Stimulated activated CD8-positive, alpha-beta memory T cell treated with anti-CD3 and anti-CD28 coated beads, Interleukin-15, amount 100 ng/mL, for 4 hours (primary cell): ENCODE results near the gene CEBPE.

Experiments
- DNase-seq, 2 donors: peaks; one replicate each; pipeline ENCODE4 v3.0.0-alpha.2; 2020; ENCODE audit warnings: low read depth in 2 of 2

CEBPE gene

GRCh38 chr14:23102801-23103200 lies 16.3 kb downstream of the CEBPE start:
- DNase-seq: no peak

- DNase-seq: no peak
Measured at GRCh38 chr14:23101986-23102625, 16.9 kb downstream of the CEBPE start.

GRCh38 chr14:23101213-23101970 lies 17.7 kb downstream of the CEBPE start:
- no peak for DNase-seq

GRCh38 chr14:23099212-23099861 lies 19.7 kb downstream of the CEBPE start:
- no peak for DNase-seq

GRCh38 chr14:23097786-23098185 lies 21.3 kb downstream of the CEBPE start:
- no peak for DNase-seq

GRCh38 chr14:23095196-23096108 lies 23.6 kb downstream of the CEBPE start, which contains the start of gene C14orf119:
Gene C14orf119 (plus strand): TSS chr14:23095505. CDS start chr14:23097659, 2,154 bp downstream.
- peak in 1 of 2 donors; percentile 99 for DNase-seq

- DNase-seq: peak in 1 of 2 donors; percentile 98
Measured at GRCh38 chr14:23094666-23095195, 24.3 kb downstream of the CEBPE start, which contains the start of gene ACIN1. Gene ACIN1 (minus strand): TSS chr14:23095136. CDS start chr14:23095112, 24 bp downstream.

- DNase-seq: peak in 1 of 2 donors; percentile 60
Measured at GRCh38 chr14:23093991-23094665, 24.9 kb downstream of the CEBPE start.

GRCh38 chr14:23093526-23093925 lies 25.5 kb downstream of the CEBPE start:
- no peak for DNase-seq

- DNase-seq: no peak
Measured at GRCh38 chr14:23093104-23093503, 26.0 kb downstream of the CEBPE start.

GRCh38 chr14:23091294-23092225 lies 27.5 kb downstream of the CEBPE start:
- DNase-seq: no peak

GRCh38 chr14:23090254-23090636 lies 28.8 kb downstream of the CEBPE start:
- no peak for DNase-seq

- no peak for DNase-seq
Measured at GRCh38 chr14:23089498-23090253, 29.4 kb downstream of the CEBPE start.

- no peak for DNase-seq
Measured at GRCh38 chr14:23086565-23086964, 32.5 kb downstream of the CEBPE start.

GRCh38 chr14:23085458-23085857 lies 33.6 kb downstream of the CEBPE start:
- no peak for DNase-seq

GRCh38 chr14:23080474-23080873 lies 38.6 kb downstream of the CEBPE start:
- DNase-seq: no peak

- DNase-seq: no peak
Measured at GRCh38 chr14:23079716-23080115, 39.3 kb downstream of the CEBPE start.

GRCh38 chr14:23078692-23079116 lies 40.4 kb downstream of the CEBPE start:
- no peak for DNase-seq

- DNase-seq: no peak
Measured at GRCh38 chr14:23077962-23078361, 41.1 kb downstream of the CEBPE start.
